Body of pancreas (tissue), 4 donors: ENCODE data around the gene ZCWPW2.

Source experiments
- CTCF ChIP-seq, 7 experiments: fragments of 450-650 bp in 4 of 7; fragments of 200-600 bp in 3 of 7; sonication (generic) in 3 of 7; IDR thresholded peaks; one replicate each; pipeline ENCODE4 v1.5.1; 2016 to 2019; ENCODE audit warnings: antibody characterized with exemption in 7 of 7
- POLR2A ChIP-seq, 3 donors: fragments of 450-650 bp; IDR thresholded peaks; one replicate each; pipeline ENCODE4 v1.6.1; 2016; ENCODE audit warnings: antibody characterized with exemption in 3 of 3, mild to moderate bottlenecking in 2 of 3

GRCh38 chr3:28495301-28495700 lies 146.8 kb downstream of the ZCWPW2 start:
- TF ChIP-seq CTCF (IDR thresholded peaks at IDR 0.05) (no peak), POLR2A (IDR thresholded peaks at IDR 0.05) (no peak)
